H9 (cell line): ENCODE measurements around the gene MYO18A. TPM values are rescaled to one million over a fixed set of nuclear protein-coding genes. Genes with fewer than 3 reads are reported as not detected.

ENCODE experiments used
- DNase-seq: peaks from one replicate; pipeline ENCODE4 v3.0.0-alpha.2; 2017
- H2AFZ ChIP-seq: one replicate; pipeline ENCODE4 v1.6.1; 2013; ENCODE audit warnings: mild to moderate bottlenecking, low read length, control low read depth, moderate library complexity
- H2AK5ac ChIP-seq: 2 replicates; pipeline ENCODE4 v1.6.1; 2013; ENCODE audit warnings: low read length, control low read depth, mixed read lengths; ENCODE audit not compliant: insufficient read length
- H2BK120ac ChIP-seq: one replicate; pipeline ENCODE4 v1.6.1; 2013; ENCODE audit warnings: low read depth, mild to moderate bottlenecking, low read length, control low read depth, inconsistent platforms; ENCODE audit not compliant: poor library complexity, severe bottlenecking
- H2BK12ac ChIP-seq: 2 replicates; pipeline ENCODE4 v1.6.1; 2013; ENCODE audit warnings: low read length, control low read depth, mixed read lengths, low read depth; ENCODE audit not compliant: insufficient read length
- H2BK15ac ChIP-seq: 2 replicates; pipeline ENCODE4 v1.6.1; 2013; ENCODE audit warnings: low read depth, low read length, control low read depth
- H2BK20ac ChIP-seq: one replicate; pipeline ENCODE4 v1.6.1; 2013; ENCODE audit warnings: low read depth, mild to moderate bottlenecking, low read length, control low read depth, inconsistent platforms; ENCODE audit not compliant: poor library complexity, severe bottlenecking
- H2BK5ac ChIP-seq: 2 replicates; pipeline ENCODE4 v1.6.1; 2013; ENCODE audit warnings: low read length, control low read depth, mixed read lengths; ENCODE audit not compliant: insufficient read length
- H3K14ac ChIP-seq: 2 replicates; pipeline ENCODE4 v1.6.1; 2013; ENCODE audit warnings: low read length, control low read depth; ENCODE audit not compliant: insufficient read depth
- H3K18ac ChIP-seq: 2 replicates; pipeline ENCODE4 v1.6.1; 2013; ENCODE audit warnings: low read depth, mild to moderate bottlenecking, mixed read lengths, low read length, control low read depth; ENCODE audit not compliant: insufficient read length
- H3K23ac ChIP-seq: 2 replicates; pipeline ENCODE4 v1.6.1; 2013; ENCODE audit warnings: low read length, control low read depth, mixed read lengths, low read depth; ENCODE audit not compliant: insufficient read length
- H3K23me2 ChIP-seq: 2 replicates; pipeline ENCODE4 v1.6.1; 2013; ENCODE audit warnings: low read depth, mild to moderate bottlenecking, mixed read lengths, low read length, control low read depth; ENCODE audit not compliant: insufficient read length, poor library complexity, severe bottlenecking
- H3K27ac ChIP-seq: 2 replicates; pipeline ENCODE4 v1.5.1; 2013; ENCODE audit warnings: low read length, control low read depth, mixed read lengths, low read depth; ENCODE audit not compliant: insufficient read length
- H3K27me3 ChIP-seq: 2 replicates; pipeline ENCODE4 v1.6.1; 2013; ENCODE audit warnings: low read length, control low read depth, inconsistent platforms; ENCODE audit not compliant: insufficient read depth
- H3K4ac ChIP-seq: 2 replicates; pipeline ENCODE4 v1.6.1; 2013; ENCODE audit warnings: low read depth, mild to moderate bottlenecking, control low read depth, inconsistent platforms, low read length, moderate library complexity
- H3K4me1 ChIP-seq: 2 replicates; pipeline ENCODE4 v1.6.1; 2013; ENCODE audit warnings: low read length, control low read depth, inconsistent platforms; ENCODE audit not compliant: insufficient read depth
- H3K4me2 ChIP-seq: 2 replicates; pipeline ENCODE4 v1.6.1; 2013; ENCODE audit warnings: low read length, control low read depth, mixed read lengths; ENCODE audit not compliant: insufficient read length, insufficient read depth
- H3K56ac ChIP-seq: 2 replicates; pipeline ENCODE4 v1.6.1; 2013; ENCODE audit warnings: low read depth, mild to moderate bottlenecking, mixed read lengths, low read length, control low read depth; ENCODE audit not compliant: insufficient read length
- H3K79me1 ChIP-seq: 2 replicates; pipeline ENCODE4 v1.6.1; 2013; ENCODE audit warnings: low read depth, mild to moderate bottlenecking, moderate library complexity, low read length, control low read depth, inconsistent platforms; ENCODE audit not compliant: insufficient read depth, poor library complexity, severe bottlenecking
- H3K79me2 ChIP-seq: 2 replicates; pipeline ENCODE4 v1.6.1; 2013; ENCODE audit warnings: low read length, control low read depth, inconsistent platforms; ENCODE audit not compliant: insufficient read depth
- H3K9ac ChIP-seq: 2 replicates; pipeline ENCODE4 v1.6.1; 2013; ENCODE audit warnings: low read length, control low read depth, mixed read lengths; ENCODE audit not compliant: insufficient read length; ENCODE audit errors: extremely low read depth
- H3K9me3 ChIP-seq: one replicate; pipeline ENCODE4 v1.6.1; 2013; ENCODE audit warnings: low read depth, low read length, inconsistent platforms; ENCODE audit not compliant: control insufficient read depth
- H3T11ph ChIP-seq: one replicate; pipeline ENCODE4 v1.6.1; 2013; ENCODE audit warnings: mild to moderate bottlenecking, low read length, control low read depth, inconsistent platforms
- H4K20me1 ChIP-seq: one replicate; pipeline ENCODE4 v1.6.1; 2013; ENCODE audit not compliant: control insufficient read depth, insufficient read length, insufficient read depth
- H4K5ac ChIP-seq: 2 replicates; pipeline ENCODE4 v1.6.1; 2013; ENCODE audit warnings: low read depth, mild to moderate bottlenecking, mixed read lengths, low read length, control low read depth; ENCODE audit not compliant: insufficient read length
- H4K8ac ChIP-seq: replicated peaks from 2 replicates; pipeline ENCODE4 v1.6.1; 2013; ENCODE audit warnings: low read length, control low read depth, mixed read lengths, low read depth; ENCODE audit not compliant: insufficient read length
- H4K91ac ChIP-seq: 2 replicates; pipeline ENCODE4 v1.6.1; 2013; ENCODE audit warnings: low read depth, mild to moderate bottlenecking, moderate library complexity, mixed read lengths, low read length, control low read depth; ENCODE audit not compliant: insufficient read length
- H3K27ac Mint-ChIP-seq, 3 experiments: 2 replicates in 2 of 3; 3 replicates in 1 of 3; pipeline ENCODE4 v1.8.0; 2020 to 2021; ENCODE audit warnings: mixed read lengths in 3 of 3, mild to moderate bottlenecking in 1 of 3, moderate library complexity in 1 of 3
- H3K27me3 Mint-ChIP-seq: 2 replicates; pipeline ENCODE4 v1.8.0; 2021; ENCODE audit warnings: low read depth, mild to moderate bottlenecking, moderate library complexity, mixed read lengths
- H3K36me3 Mint-ChIP-seq, 3 experiments: 2 replicates in 2 of 3; 3 replicates in 1 of 3; pipeline ENCODE4 v1.8.0; 2020 to 2021; ENCODE audit warnings: low read depth in 3 of 3, mixed read lengths in 3 of 3; ENCODE audit not compliant: insufficient read depth in 1 of 3
- H3K4me1 Mint-ChIP-seq, 2 experiments: 2 replicates each; pipeline ENCODE4 v1.8.0; 2020; ENCODE audit warnings: mixed read lengths in 2 of 2
- H3K4me3 Mint-ChIP-seq, 2 experiments: 2 replicates in 1 of 2; 3 replicates in 1 of 2; pipeline ENCODE4 v1.8.0; 2020 to 2021; ENCODE audit warnings: mild to moderate bottlenecking in 2 of 2, mixed read lengths in 2 of 2, moderate library complexity in 1 of 2
- H3K9me3 Mint-ChIP-seq, 2 experiments: 2 replicates in 1 of 2; 3 replicates in 1 of 2; pipeline ENCODE4 v1.8.0; 2020; ENCODE audit warnings: mild to moderate bottlenecking in 2 of 2, mixed read lengths in 2 of 2, moderate library complexity in 1 of 2
- WGBS: extraction: QIAGEN DNeasy Blood & Tissue Kit; methylation state at CpG from one replicate; pipeline ENCODE4 v1.1.7; 2013; ENCODE audit warnings: missing lambda C conversion rate, low lambda C conversion rate, mixed read lengths; ENCODE audit not compliant: insufficient read length; ENCODE audit errors: extremely low coverage; 5-methylcytosine and 5-hydroxymethylcytosine counted together
- total RNA-seq: library from RNA; stranded (reverse); gene quantifications from 2 replicates; pipeline ENCODE4 v1.2.1, GENCODE V29; 2021
- TF ChIP-seq, protein P1 (sequence below): fragments of 200-600 bp; sonication (generic); conservative IDR thresholded peaks from 3 replicates; pipeline ENCODE4 v1.8.0; 2021; ENCODE audit warnings: antibody characterized with exemption, mild to moderate bottlenecking

MYO18A gene
- total RNA-seq, 1 experiment from 2014 or later, result 21.6 TPM

- Mint-ChIP-seq H3K27ac (no peak overlapping the region), H3K36me3 (no peaks in the 10 kb centered on the region), H3K4me3 (no peak overlapping the region), H3K9me3 (no peaks in the 10 kb centered on the region), H3K4me1 (peaks cover 5 to 6% of the 10 kb centered on the region in 2 experiments; a peak in 3 of 4 replicates), H3K27me3 (peaks cover 3% of the 10 kb centered on the region)
- H4K8ac ChIP-seq, result no peak overlapping the region
- H2AFZ ChIP-seq, result no peak overlapping the region
- no peak overlapping the region for H2BK15ac ChIP-seq
- H4K91ac ChIP-seq, result no peak overlapping the region
- H3K9ac ChIP-seq, result no peak overlapping the region
- H3K4me2 ChIP-seq, result no peak overlapping the region
- no peaks in the 10 kb centered on the region; the same call in 1 of the 2 replicates for H3K27me3 ChIP-seq
- no peaks in the 10 kb centered on the region for H3K9me3 ChIP-seq
- H3K79me1 ChIP-seq, result no peaks in the 10 kb centered on the region
- no peak overlapping the region for H2BK120ac ChIP-seq
- no peak overlapping the region for H3K14ac ChIP-seq
- H4K20me1 ChIP-seq, result no peaks in the 10 kb centered on the region
- H3K23me2 ChIP-seq, result no peaks in the 10 kb centered on the region
- no peak overlapping the region for H3K18ac ChIP-seq
- no peaks in the 10 kb centered on the region for H3K4me1 ChIP-seq
- H2BK20ac ChIP-seq, result no peak overlapping the region
- no peak overlapping the region for H2BK12ac ChIP-seq
- no peak overlapping the region for H3K4ac ChIP-seq
- no peaks in the 10 kb centered on the region for H3K79me2 ChIP-seq
- DNase-seq, result no peak
- H4K5ac ChIP-seq, result no peak overlapping the region
- H2AK5ac ChIP-seq, result no peak overlapping the region
- no peak overlapping the region for H2BK5ac ChIP-seq
- no peak overlapping the region for H3T11ph ChIP-seq
- H3K23ac ChIP-seq, result no peak overlapping the region
- no CpG with 5 or more reads among the region's 3 CpGs for WGBS
- TF ChIP-seq, protein P1, sequence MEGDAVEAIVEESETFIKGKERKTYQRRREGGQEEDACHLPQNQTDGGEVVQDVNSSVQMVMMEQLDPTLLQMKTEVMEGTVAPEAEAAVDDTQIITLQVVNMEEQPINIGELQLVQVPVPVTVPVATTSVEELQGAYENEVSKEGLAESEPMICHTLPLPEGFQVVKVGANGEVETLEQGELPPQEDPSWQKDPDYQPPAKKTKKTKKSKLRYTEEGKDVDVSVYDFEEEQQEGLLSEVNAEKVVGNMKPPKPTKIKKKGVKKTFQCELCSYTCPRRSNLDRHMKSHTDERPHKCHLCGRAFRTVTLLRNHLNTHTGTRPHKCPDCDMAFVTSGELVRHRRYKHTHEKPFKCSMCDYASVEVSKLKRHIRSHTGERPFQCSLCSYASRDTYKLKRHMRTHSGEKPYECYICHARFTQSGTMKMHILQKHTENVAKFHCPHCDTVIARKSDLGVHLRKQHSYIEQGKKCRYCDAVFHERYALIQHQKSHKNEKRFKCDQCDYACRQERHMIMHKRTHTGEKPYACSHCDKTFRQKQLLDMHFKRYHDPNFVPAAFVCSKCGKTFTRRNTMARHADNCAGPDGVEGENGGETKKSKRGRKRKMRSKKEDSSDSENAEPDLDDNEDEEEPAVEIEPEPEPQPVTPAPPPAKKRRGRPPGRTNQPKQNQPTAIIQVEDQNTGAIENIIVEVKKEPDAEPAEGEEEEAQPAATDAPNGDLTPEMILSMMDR, result no peak
- H3K27ac ChIP-seq, result no peak overlapping the region
- no peak overlapping the region for H3K56ac ChIP-seq
Measured at GRCh38 chr17:29194669-29195068, 14.5 kb upstream of the MYO18A start.
